Hippocampal formation (tissue), 2 donors: ENCODE results near the gene ZBTB7C.

Experiments used
- DNase-seq, 2 donors: peaks; one replicate each; lab custom pipeline; 2025; lab: John Stamatoyannopoulos, UW

The ZBTB7C gene

DNA sequence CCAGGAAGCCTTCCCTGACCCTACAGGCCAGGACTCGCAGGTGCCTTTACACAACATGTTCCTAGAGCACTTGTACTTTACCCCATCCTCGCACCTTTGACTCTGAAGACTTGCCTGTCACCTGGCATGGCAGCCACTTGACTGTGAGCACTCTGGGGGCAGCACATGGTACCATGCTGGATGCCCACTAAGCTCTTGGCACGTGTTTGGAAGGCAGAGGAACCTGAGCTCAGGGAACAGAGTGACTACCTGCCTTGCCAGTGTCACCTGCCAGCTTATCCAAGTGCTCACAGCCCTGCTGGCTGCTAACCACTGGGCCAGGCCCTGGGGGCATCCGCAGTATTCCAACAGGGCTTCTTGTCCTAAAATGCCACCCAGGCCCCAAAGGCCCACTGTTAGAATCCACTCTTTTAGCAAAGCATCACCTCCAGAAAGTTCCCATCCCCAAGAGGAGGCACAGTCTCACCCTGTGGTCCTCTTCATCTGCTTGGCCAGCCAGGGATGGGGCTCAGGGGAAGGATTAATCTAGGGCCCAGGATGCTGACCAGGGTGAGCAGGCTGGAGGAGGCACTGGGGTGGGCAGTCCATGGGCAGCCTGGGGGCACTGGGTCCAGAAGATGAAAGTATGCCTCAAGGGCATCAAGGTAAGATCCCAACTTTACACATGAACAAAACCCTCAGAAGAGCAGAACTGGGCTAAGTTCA lies 57.0 kb downstream of the ZBTB7C start:
- DNase-seq, result no peak

DNA sequence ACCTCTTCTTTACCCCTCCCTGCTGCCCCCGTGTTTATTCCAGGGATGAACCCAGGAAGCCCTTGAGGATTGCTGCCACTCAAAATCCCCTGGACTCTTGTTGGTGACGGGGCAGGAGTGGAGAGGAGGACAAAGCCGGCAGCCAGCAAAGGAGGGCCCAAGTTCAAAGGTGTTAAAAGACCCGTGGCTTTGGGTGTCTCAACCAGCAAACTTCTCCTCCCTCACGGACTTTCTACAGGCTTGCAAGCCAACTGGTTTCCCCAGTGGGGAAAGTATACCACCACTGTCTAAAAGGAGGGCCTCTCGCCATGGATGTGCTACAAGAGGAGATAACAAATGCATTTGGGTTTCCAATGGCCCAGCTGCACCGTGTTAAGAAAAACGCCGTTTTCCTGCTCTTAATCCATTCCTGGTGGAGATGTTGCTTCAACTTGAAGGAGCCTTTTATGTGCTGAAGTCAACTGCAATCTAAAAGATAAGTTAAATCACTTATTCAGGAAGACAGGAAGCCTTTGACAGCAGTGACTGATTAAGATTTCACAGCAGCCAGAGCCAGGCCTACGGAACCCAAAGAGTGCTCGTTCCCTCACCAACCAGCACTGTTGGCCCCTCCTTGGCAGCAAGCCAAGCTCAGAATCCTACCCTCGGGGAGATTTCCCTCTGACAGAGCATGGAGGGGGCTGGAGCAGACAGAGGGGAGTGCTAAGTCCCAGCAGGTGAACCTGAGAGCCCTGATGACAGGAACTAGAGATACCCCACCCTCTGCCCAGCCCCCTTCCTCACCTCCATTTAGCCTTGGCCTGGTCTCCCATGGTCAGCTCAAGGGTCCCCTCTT lies 57.8 kb downstream of the ZBTB7C start:
- DNase-seq, result no peak

DNA sequence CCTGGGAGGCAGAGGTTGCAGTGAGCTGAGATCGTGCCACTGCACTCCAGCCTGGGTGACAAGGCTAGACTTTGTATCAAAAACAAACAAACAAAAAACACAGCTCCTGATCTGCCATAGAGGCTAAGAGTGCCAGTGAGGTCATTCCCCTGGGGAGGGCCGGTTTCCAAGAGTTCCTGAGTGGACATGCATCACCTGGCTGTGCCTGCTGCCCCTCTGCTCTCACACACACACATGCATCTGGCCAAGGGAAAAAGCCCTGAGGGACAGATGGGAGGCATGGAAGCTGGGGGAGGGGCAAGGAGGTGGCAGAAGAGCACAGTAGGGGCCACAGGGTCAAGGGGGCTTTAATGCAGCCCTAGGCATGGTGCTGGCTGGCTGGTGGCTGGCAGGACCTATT lies 60.4 kb downstream of the ZBTB7C start:
- no peak for DNase-seq

DNA sequence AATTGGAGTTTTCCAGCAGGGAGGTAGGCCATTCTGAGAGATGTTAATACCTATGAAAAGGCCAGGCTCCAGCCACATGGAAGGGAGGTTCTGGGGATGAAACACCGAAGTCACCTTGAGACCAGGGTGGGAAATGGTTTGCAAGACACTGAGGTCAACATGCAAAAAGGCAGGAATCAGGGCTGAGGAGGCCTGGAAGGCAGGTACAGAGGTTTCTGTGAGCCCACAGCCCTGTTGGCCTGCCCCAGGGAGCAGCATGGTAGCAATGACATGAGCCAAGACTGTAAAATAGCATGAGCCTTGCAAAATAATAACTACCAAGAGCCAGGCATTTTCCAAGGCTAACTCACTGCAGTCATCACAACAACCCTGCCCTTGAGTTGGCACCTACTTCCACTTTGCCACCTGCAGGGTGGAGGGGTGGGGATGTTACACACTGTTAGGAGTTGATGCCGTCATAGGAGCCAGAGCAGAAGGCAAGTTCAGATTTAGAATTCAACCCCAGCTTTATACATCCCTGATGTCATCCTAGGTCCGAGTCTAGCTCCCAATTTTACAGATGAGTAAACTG lies 61.3 kb downstream of the ZBTB7C start:
- no peak for DNase-seq

DNA sequence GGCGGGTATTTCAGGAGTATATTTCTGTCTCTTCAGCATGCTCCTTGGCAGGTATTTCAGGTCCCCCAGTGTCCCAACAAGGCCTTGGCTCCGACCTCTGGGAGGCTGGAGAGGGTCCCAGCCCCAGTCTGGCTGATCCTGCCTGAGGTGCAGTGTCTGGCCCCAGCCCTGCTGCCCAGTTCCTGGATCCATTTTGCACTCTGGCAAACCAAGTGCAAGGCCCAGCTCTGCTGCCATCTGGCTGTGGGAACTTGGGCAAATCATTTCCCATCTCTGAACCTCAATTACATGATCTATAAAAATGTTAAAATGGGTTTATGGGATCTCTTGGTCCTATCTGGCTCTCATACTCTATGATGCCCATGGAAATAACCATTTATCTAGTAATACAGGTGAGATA lies 63.6 kb downstream of the ZBTB7C start:
- no peak for DNase-seq

DNA sequence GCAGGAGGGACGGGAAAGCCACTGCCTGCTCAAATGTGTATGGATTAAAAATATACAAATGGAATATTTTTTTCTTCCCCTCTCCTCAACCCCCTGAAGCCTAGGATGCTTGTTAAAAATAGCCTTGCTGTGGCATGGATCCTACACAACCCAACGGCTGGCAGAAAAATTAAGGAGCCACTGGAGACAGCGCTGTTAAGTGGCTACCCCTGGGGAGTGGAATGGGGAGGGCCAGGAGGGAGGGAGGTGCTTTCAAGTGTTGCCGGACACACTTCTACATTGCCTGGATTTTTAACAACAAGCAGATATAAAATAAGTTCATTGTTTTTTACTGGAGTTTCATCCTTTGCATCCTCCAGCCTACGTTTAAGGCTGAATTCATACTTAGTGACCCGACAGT lies 66.6 kb downstream of the ZBTB7C start:
- DNase-seq, result peak in 1 of 2 donors; percentile 14

DNA sequence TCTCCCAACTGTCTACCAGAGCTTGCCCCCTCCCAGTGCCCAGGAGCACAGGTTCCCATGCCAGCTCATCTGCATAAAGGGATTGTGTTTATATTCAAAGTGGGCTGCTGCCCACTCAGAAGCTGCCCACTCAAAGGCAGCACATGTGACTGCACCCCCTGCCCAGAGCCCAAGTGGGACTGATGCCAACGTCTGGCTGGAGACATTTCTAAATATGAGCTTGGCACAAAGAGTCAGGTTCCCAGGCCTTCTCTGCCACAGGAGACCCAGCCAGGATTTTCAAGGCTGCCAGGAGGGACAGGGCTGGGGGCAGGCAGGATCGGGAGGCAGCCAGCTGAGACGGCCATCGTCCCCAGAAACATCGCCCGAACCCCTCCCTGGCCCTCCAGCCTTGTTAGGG lies 67.1 kb downstream of the ZBTB7C start:
- peak; percentile 14 to 18 for DNase-seq

DNA sequence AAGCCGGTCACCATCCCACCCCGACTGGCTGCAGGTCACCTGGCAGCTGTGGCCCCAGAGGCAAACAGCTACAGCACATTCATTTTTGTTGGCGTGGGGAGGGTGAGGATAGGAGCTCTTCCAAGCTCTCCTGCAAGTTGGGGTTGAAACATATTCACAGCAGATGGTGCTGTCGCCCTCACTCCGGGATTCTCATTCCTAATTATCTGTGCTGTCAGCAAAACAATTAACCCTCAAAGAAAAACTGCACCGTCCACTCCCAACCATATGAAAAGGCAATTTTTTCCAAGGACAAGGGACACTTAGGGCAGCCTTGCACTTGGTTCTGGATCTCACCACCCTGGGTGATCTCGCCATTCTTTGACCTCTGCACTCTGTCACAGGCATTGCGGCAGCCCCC lies 68.6 kb downstream of the ZBTB7C start:
- no peak for DNase-seq

DNA sequence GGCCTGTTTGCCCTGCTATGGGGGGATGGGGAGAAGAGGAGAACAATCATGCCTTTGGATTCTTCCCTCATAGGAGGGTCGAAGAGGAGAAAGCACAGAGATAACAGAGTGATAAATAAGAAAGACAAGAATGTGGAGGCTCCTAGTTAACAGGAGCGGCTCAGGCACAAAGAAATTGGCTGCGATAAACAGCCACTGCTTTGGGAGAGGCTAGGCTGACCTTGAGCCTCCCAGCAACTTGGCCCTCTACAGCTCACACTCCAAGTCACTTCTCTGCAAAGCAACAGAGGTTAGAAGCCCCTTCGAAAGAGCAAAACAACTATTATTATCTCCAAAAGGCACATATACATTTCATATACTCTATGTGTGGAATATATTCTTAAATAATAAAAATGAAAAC lies 69.5 kb downstream of the ZBTB7C start:
- no peak for DNase-seq

DNA sequence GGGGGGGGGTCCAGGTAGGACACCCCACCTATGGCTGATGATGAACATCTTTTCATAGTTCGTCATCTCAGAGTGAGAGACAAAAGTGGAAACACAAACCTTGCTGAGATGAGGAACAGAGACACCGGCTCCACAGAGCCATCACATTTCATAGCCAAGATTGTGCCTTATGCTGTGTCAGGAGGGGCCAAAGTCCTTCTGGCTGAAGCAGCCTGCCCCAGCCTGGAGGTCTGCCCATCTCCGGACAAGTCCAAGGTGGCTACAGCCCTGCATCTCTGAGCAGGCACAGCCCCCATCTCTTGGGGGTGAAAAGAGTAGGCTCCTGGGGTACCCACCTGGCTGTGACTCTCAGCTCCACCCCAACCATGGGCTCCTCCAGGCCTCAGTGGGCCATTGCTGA lies 70.3 kb downstream of the ZBTB7C start:
- no peak for DNase-seq

DNA sequence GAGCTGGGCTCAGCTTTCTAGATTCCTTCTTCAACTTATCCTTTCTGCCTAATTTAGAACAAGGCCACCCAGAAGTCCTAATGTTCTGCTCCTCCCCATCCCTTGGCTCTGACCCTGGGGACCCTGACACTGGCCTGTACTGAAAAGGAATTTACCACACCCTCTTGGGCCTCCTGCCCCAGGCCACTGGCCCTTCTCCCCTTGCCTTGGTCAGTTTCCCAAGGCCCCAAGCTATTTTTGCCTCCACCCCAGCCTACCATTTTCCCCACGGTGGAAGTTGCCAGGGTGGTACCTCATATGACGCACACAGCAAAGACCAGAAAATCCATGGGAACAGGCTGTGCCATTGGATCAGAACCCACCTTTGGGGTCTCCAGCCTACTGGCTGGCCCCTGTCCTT lies 72.1 kb downstream of the ZBTB7C start:
- DNase-seq, result no peak

DNA sequence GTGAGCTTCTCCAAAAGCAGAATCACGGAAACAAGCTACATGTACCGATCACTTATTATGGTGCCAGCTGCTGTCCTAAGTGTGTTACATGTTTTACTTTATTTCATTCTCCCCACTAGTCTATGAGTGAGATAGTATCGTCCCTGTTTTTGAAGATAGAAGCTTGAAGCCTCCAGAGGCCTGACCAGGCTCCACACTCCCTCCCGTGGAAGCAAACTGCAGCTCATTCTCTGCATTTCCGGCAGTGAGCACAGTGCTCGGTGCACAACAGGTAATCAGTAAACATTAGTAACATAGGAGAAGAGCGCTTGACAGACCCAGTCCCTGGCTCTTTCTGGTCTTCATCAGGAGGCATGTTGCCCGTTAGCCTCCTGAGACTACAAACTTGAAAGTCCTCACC lies 72.9 kb downstream of the ZBTB7C start:
- no peak for DNase-seq

DNA sequence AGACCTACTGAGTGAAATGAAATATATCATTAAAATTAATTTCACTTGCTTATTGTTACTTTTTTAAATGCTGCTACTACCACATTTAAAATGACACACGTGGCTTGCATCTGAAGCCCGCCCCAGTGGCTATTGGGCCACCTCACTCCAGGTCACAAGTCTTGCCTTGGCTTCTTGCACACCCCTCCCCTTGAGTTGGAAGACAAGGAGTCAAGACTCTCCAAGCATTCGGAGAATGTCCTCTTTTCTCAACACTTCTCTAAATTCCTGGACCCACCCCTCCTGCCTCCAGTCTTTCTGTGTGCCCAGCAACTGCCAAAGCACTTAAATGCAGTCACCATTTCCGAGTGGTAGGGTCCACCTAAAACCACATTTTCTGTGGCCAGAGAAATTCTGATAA lies 73.4 kb downstream of the ZBTB7C start:
- DNase-seq, result no peak

DNA sequence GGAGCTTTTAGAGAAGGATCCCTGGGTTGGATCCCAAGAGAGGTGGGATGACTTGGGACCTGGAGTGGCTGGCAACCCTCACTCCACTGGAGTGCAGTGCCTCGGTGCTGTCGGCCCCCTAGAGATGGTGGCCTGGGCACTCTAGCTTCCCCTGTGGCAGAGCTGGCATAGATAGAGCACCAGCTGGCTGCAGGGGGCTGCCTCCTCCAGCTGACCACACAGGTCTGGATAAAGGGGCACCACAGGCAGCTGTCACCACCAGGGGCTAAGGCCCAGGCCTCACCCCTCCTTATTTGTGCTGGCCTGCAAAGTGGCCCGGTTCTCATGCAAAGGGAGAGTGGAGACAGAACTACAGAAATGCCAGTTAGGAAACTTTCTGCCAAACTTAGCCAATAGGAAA lies 74.3 kb downstream of the ZBTB7C start:
- no peak for DNase-seq

DNA sequence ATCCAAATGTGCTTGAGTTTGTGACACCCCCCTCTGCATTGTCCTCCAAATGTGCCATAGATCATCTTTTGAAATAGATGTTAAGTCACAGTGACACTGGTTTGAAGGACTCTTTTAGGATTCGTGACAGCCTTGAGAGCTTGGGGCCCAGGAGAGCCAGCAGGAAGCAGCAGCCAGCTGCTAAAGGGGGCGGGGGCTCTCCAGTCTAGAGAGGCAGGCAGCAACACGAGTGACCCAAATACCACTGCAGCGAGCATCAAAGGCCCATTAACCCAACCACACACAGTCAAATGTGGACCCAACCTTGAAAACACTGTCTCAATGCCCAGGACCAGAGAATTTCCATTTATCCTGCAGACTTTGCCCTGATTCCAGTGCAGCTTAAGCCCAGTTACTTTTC lies 75.6 kb downstream of the ZBTB7C start:
- DNase-seq, result no peak

DNA sequence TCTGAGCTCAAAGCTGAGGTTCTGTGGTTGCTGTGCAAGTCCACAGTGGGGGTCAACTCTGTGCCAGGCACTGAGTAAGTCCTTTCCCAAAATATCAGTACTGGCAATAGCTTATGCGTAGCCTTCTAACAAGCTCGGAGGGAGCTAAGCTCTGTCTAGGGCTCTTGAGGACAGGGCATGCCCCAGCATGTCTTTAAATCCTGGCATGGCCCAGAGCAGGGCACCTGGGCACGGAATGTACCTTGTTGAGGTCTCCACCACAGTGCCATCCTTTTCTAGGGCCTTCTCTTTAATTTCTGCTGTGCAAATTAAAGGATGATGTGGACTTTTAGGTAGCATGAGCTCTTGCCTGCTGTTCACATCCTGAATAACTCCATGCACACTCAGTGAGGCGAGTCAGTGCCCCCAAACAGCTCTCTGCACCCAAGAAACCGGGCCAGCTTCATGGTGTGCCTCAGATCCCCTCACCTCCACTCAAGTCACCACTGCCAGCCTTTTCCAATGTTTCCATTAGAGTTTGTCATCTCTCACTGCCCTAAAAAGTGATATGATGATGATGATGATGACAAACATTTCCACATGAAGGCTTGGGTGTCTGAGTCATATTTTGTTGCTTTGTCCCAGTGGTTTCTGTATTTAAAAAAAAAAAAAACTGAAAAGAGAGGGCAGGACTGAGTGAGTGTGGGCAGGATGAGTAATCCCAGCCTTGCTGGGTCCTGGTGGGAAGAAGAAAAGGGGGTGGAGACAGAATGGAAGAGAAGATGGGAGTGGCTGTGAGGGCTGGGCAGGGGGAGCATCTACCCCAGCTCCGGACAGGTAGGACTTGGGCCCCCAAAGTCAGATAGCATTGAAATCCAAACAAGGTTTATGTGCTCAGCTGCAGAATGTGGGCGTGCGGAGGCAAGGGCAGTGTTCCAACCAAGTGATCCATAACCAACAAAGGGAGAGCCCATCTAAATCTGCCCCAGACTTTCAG lies 78.9 kb downstream of the ZBTB7C start:
- DNase-seq, result no peak

DNA sequence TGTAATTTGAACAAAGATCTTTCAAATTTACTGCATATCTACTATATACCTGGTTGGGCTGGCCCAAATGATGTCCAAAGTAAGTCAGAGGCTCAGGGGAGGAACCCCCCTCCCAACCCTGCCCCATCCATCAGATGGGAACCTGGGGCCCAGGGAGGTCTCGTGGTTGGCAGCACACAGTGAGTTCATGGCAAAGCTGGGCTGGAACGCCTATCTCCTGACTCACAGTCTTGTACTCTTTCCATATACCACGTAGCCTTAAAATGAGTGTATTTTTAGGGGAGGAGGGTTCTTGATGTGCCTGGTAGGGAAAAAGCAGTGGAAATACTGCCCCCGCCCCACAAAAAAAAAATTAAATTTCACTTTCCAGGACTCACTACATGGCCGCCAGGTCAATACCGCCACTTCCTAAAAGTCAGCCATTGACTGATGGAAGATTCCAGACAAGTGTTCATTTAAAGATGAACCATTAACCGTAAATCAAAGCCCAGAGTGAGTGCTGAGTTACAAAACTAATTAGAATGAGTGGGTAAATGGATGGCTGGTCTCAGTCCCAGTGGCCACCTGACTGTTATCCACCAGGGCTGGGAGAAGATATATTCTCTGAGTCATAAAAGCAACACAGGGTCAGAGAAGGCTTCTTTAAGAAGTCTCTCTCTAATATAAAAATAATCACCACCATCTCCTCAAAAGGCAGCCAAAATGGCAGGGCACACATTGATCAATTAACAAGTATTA lies 80.5 kb downstream of the ZBTB7C start:
- DNase-seq, result no peak

DNA sequence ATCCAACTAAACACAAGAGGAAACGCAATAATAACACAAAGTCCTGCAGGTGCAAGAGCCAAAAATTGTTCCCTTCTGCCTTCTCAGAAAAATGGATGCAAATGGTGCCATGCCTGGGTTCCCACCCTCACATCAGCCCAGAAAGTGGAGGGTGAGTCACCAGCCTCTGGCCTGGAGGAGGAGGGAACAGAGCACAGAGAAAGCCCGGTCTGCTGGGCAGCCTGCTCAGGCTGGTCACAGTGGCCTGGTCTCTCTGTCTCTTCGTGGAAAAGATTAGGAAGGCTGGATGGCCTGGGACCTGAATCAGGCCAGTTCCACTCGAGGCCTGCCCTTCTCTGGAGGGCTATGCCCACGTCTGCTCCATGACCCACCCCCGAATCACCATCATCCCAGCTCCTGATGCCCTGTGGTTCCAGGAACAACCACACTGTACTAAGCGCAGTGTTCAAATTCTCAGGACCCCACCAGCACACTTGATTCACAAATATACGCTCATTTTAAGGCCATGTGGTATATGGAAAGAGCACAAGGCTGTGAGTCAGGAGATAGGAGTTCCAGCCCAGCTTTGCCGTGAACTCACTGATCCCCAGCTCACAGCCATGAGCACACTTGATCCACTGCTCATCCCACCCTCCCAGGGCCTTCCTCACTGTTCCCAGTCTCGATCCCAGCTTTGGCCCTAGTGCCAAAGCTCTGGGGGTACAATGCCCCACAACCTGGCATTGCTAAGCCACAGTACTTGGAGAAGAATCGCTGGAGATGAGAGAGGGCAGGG lies 82.1 kb downstream of the ZBTB7C start:
- DNase-seq, result no peak

DNA sequence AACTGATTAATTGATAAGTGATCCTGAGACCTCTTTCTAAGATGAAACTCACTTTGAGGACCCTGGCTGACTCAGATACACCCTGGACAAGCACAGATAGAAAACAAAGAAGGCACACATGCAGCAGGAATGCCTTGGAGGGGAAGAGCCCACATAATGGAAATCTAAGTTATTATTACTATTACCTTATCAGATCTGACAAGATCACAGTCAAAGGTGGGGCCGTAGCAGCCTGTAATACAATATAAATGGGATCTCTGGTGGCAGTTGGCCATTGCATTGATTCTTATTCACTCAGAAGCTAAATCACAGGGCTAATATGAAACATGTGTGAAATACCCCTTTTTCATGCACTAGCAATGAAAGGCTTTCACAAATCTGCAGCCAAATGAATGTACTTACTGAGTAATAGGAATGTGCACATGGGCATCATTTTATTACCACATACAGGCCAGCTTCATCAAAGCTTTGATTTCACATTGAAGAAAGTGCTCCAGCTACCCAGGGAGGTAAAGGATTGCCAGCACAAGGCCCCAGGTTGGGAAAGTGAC lies 84.0 kb downstream of the ZBTB7C start:
- no peak for DNase-seq

DNA sequence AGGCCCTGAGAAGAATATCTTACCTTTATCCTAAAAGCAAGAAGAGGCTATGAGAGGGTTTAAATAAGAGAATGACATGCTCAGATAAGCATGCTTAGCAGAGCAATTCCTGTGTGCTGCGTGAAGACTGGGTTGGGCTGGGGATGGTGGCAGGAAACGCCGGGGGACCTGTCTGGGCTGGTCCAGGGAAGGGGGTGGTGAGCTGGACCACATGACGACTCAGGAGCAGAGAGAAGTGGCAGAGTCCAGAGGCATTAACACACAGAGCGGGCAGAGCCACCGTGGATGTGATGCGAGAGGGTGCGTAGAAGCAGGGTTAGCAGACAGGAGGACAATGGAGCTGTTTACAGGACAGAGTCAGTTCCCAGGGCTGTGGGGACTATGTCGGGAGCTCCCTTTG lies 84.5 kb downstream of the ZBTB7C start:
- no peak for DNase-seq
